KG1 (cell line): ENCODE measurements around the gene KY.

Source experiments
- DNase-seq: peaks from one replicate; lab custom pipeline; 2025; lab: John Stamatoyannopoulos, UW

The KY gene

GRCh38 chr3:134619301-134619615, 31.6 kb downstream of the KY start:
- DNase-seq = no peak

GRCh38 chr3:134618478-134619300, 32.1 kb downstream of the KY start:
- no peak for DNase-seq

GRCh38 chr3:134617608-134618477, 33.0 kb downstream of the KY start:
- no peak for DNase-seq

GRCh38 chr3:134615743-134616142, 35.1 kb downstream of the KY start:
- DNase-seq = no peak

GRCh38 chr3:134614955-134615354, 35.9 kb downstream of the KY start:
- no peak for DNase-seq

DNA sequence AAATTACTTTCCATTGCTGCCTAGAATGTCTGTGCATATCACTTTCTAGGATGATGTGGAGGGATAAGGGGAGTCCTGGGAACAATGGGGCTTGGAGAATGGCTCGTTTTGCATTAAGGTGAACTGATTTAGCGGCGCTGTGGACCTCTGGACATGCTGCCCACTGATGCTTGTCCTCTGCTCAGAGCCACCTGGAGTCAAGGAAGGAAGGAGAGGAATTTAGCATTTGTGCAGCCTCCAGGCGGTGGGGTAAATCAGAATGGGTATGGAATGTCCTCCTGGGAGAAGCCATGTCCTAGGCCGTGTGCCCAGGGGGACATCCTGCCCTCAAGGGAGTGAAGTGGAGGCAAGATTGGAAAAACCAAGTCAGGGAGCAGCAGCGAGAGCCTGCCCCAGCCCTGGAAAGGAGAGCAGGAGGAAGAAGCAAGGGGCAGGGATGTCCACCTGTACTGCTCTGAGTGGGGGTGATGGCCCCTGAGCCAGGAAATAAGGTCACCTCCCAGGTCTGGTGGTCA, 37.8 kb downstream of the KY start:
- no peak for DNase-seq

DNA sequence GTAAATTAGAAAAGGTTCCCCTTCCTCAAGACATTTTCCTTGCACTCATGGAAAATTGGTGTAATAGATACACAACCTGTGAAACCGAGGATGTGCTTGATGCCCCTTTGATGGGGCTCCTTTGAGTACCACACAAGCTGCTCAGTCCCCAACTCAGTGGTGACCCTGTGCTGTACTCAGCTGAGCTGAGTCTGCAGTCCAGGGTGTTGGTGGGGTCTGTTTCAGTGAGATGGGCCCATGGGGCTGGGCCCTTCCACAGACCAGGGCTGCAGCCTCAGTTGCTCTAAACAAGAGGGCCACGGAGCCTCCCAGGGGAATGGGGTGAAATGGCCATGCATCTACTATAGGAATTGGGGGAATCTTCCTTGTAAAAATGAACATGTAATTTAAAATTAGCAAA, 39.3 kb downstream of the KY start:
- DNase-seq = no peak

GRCh38 chr3:134610432-134611385, 40.1 kb downstream of the KY start:
- no peak for DNase-seq

GRCh38 chr3:134609821-134610431, 40.9 kb downstream of the KY start:
- DNase-seq = no peak

DNA sequence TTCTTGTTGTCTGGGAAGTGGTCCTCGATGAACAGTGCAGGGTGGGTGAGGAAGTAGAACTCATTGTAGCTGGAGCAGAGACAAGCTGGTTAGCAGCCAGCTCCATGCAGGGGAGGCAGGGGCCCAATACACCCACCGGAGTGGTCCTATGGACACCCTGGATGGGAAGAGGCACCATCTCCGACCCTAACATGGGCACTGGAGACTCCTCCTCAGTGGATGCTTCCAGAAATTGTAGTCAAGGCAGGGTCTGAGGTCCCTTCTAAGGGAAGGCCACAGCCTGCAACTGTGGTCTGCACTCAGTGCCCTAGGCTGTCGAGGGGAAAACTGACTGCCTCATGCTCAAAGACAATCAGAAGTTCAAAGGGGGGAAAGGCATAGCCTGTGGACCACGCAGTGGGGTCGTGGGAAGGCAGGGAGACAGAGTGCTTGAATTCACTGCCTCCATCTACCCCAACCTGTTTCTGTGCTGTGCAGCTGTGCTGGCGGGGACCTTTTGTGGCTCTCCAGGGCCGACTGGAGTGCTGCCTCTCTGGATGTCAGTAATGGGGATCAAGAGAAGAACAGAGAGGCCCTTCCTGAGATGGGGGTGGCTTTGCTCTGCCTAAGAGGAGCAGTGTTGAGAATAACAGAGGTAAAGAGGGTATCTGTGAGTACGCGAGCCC, 41.9 kb downstream of the KY start:
- no peak for DNase-seq

- no peak for DNase-seq
Measured at GRCh38 chr3:134608023-134608770, 42.6 kb downstream of the KY start.

DNA sequence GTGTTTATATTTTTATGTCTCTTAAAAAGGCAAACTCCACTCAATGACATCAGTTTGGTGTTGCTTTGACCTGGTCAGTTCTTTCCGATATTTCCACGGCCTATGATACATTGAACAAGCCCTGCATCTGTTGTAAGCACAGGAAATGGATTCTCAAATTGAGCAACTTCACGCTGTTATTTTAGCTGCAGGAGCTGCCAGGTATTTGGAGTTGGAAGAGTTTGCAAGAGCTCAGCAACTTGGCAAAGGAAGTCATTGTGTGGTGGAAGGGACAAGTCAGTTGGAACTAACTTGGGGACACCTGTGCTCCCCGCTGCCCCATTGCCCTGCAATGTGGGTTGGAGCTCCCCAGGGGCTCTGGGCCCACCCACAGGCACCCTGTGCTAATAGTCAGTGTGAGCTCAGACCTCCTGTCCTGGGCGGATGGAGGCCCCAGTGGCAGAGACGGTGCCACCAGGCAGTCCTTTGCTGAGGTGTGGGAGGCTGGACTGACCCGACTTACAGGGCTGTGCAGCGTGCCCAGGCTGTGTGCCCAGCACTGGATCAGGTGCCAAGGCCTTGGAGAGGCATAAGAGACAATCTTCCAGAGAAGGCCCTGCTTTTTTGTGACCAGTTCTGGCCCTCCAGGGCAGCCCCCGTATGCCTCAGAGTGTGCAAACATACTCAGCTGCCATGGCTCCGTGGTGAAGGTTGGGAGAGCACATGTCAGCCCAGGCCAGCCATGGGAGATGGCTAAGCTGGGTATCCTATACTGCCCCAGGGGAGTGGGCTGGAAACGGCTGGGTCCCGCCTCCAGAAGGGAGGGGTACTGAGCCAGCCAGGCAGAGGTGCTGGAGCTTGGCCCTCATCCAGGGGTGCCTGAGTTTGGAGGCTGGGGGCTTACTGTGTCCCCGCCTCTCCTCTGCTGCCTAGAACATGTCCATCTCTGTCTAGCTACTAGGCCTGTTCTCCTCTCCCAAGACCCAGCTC, 43.5 kb downstream of the KY start:
- no peak for DNase-seq

- peak; percentile 77 for DNase-seq
Measured at GRCh38 chr3:134606033-134607025, 44.5 kb downstream of the KY start.

GRCh38 chr3:134605556-134605955, 45.3 kb downstream of the KY start:
- DNase-seq = no peak

DNA sequence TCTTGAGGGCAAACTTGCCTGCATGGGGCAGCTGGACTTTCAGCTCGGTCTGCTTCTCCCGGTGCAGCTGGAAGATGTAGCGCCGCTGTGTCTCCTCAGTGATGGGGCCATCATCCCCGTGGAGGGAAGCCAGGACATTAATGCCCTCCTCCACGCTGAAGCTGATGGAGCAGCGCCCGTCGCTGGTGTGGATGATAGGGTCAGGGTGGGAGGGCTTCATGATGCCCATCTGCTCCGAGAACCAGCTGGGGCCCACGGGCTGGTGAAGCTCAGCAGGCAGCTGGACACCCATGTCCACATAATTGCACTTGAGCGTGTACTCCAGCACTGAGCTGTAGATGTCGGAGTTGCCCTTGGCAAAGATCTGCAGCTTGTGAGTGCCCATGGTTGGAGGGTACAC, 46.9 kb downstream of the KY start:
- no peak for DNase-seq

- DNase-seq = no peak
Measured at GRCh38 chr3:134603480-134603879, 47.3 kb downstream of the KY start.

- no peak for DNase-seq
Measured at GRCh38 chr3:134602440-134602814, 48.4 kb downstream of the KY start.
